Ramos (cell line): Measurements from ENCODE around the gene TSPY3.
"Not testable (repeated sequence)": the region's sequence is repeated elsewhere in the genome, so short reads cannot be mapped to it uniquely, and the experiment has no call there.

Experiments used
- in situ Hi-C: fragments of 300-500 bp; cut with MboI; formaldehyde crosslinking; loops from one replicate; pipeline ENCODE4 v1.14.3; 2022; ENCODE audit warnings: low sequenced_read_pairs; ENCODE audit not compliant: unreplicated experiment

TSPY3 gene

DNA sequence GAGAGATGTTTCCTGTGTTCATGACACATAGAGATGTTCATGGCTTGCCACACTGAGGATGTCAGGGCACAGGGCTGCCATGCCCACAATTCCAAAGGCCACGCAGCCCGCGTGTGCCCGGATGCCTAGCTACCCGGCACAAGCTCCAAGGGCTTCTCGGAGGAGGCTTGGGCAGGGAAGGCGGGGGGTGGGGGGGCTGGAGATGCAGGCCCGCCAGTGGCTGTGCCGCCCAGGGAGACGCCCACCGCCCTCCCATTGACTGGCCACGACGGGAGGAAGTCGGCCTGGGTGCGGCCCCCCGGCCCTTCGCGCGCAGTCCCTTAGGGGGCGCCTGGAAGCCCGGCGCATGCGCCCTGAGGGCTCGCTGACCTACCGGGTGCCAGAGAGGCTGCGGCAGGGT, at the start of gene TSPY3:
Gene TSPY3 (plus strand): TSS at position 301 of the 400 bp plus-strand sequence. CDS start 46 bp downstream, at position 347.
- in situ Hi-C loops, result not testable (repeated sequence)

DNA sequence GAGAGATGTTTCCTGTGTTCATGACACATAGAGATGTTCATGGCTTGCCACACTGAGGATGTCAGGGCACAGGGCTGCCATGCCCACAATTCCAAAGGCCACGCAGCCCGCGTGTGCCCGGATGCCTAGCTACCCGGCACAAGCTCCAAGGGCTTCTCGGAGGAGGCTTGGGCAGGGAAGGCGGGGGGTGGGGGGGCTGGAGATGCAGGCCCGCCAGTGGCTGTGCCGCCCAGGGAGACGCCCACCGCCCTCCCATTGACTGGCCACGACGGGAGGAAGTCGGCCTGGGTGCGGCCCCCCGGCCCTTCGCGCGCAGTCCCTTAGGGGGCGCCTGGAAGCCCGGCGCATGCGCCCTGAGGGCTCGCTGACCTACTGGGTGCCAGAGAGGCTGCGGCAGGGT, 40.7 kb upstream of the TSPY3 start, which contains the start of gene TSPY8:
Gene TSPY8 (plus strand): TSS at position 301 of the 400 bp plus-strand sequence. CDS start 46 bp downstream, at position 347.
- in situ Hi-C loops, result not testable (repeated sequence)

DNA sequence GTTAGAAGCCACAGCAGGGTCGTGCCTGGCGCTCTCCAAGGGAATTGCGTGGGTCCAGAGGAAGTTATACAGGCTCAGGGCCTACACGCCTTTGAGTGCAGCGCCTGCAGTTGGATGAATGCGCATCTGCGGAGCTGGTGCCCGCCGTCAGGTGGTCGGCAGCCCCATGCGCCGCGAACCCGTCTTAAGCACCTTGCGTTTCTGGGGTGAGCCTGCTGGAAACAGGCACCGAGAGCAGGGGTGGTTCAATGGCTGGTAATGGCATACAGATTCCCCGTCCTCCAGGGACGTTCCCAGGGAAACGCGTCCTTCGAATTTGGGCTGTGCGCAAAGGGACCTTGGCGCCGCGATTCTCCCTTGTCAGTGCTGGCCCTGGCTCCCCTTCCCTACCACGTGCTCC, 1.7 kb upstream of the TSPY3 start:
- in situ Hi-C loops, result not testable (repeated sequence)
